GM10266 (cell line): ENCODE data around the gene CYFIP2.

Experiments used
- DNase-seq: peaks from one replicate; pipeline ENCODE4 v3.0.0; 2012; ENCODE audit errors: extremely low spot score
- CTCF ChIP-seq: IDR thresholded peaks from 2 replicates; pipeline ENCODE4 v1.5.1; 2012; ENCODE audit warnings: mild to moderate bottlenecking, low read depth; ENCODE audit not compliant: control insufficient read depth, insufficient read depth; ENCODE audit errors: missing control alignments

The CYFIP2 gene

GRCh38 chr5:157308836-157309465 lies 43.0 kb downstream of the CYFIP2 start:
- TF ChIP-seq CTCF, result no peak
- no peak for DNase-seq

- DNase-seq, result no peak
- no peak for TF ChIP-seq CTCF
These were observed 43.9 kb downstream of the CYFIP2 start for GRCh38 chr5:157309796-157310195.

GRCh38 chr5:157311595-157311994 lies 45.7 kb downstream of the CYFIP2 start:
- TF ChIP-seq CTCF, result no peak
- DNase-seq, result no peak

GRCh38 chr5:157312492-157312891 lies 46.6 kb downstream of the CYFIP2 start:
- peak; percentile 83 for TF ChIP-seq CTCF
- peak; percentile 75 for DNase-seq

- TF ChIP-seq CTCF, result no peak
- no peak for DNase-seq
These were observed 56.7 kb downstream of the CYFIP2 start for GRCh38 chr5:157322581-157322980.

- no peak for TF ChIP-seq CTCF
- no peak for DNase-seq
These were observed 57.3 kb downstream of the CYFIP2 start for GRCh38 chr5:157323107-157323706.

GRCh38 chr5:157324237-157324636 lies 58.3 kb downstream of the CYFIP2 start:
- no peak for DNase-seq
- peak; percentile 13 for TF ChIP-seq CTCF
